K562 (cell line): ENCODE measurements around the gene FMNL3. TPM values are rescaled to one million over a fixed set of nuclear protein-coding genes. Genes with fewer than 3 reads are reported as not detected.
A peak's percentile ranks its signal among the peaks of the same experiment; 100 is the strongest.

Experiments used
- ATF4 ChIP-seq: fragments of 450-650 bp; formaldehyde crosslinking; IDR thresholded peaks from 2 replicates; pipeline ENCODE4 v1.4.0; 2022; ENCODE audit warnings: mild to moderate bottlenecking, moderate library complexity
- CBFB ChIP-seq: sonication (generic); formaldehyde crosslinking; IDR thresholded peaks from 2 replicates; pipeline ENCODE4 v1.4.0; 2020; ENCODE audit warnings: mild to moderate bottlenecking, missing genetic modification reagents
- CEBPG ChIP-seq, 3 experiments: fragments of 200-800 bp in 1 of 3; sonication (Bioruptor generic) in 1 of 3; sonication (generic) in 1 of 3; formaldehyde crosslinking in 1 of 3; IDR thresholded peaks in 2 of 3; conservative IDR thresholded peaks in 1 of 3; 2 replicates each; pipeline versions ENCODE4 v1.6.1 to v1.8.0; 2016 to 2022; ENCODE audit warnings: missing compliant biosample characterization in 2 of 3, missing genetic modification characterization in 2 of 3, mild to moderate bottlenecking in 1 of 3, missing genetic modification reagents in 1 of 3
- FOS ChIP-seq: IDR thresholded peaks from 3 replicates; pipeline ENCODE4 v1.6.1; 2011; ENCODE audit not compliant: insufficient read length; ENCODE audit errors: extremely low read depth
- HIVEP1 ChIP-seq: fragments of 250-450 bp; sonication (Bioruptor Pico); IDR thresholded peaks from 2 replicates; pipeline ENCODE4 v1.4.0; 2020; ENCODE audit warnings: mild to moderate bottlenecking
- KAT7 ChIP-seq: sonication (generic); formaldehyde crosslinking; IDR thresholded peaks from 2 replicates; pipeline ENCODE4 v1.8.0; 2022; ENCODE audit warnings: missing genetic modification reagents, mild to moderate bottlenecking, borderline replicate concordance
- LEF1 ChIP-seq: fragments of 450-650 bp; IDR thresholded peaks from 2 replicates; pipeline ENCODE4 v1.6.1; 2016; ENCODE audit warnings: mild to moderate bottlenecking
- MGA ChIP-seq: fragments of 450-650 bp; IDR thresholded peaks from 2 replicates; pipeline ENCODE4 v1.6.1; 2016; ENCODE audit warnings: mild to moderate bottlenecking, moderate library complexity
- NR2F6 ChIP-seq: fragments of 450-650 bp; formaldehyde crosslinking; IDR thresholded peaks from 2 replicates; pipeline ENCODE4 v1.4.0; 2020; ENCODE audit warnings: mild to moderate bottlenecking
- PPARD ChIP-seq: fragments of 250-450 bp; sonication (Bioruptor Pico); IDR thresholded peaks from 2 replicates; pipeline ENCODE4 v1.8.0; 2022; ENCODE audit warnings: inconsistent platforms, mild to moderate bottlenecking, moderate library complexity
- SIX5 ChIP-seq, 2 experiments: IDR thresholded peaks; 2 replicates each; pipeline ENCODE4 v1.6.1; 2011; ENCODE audit warnings: low read length in 2 of 2, borderline replicate concordance in 1 of 2, low read depth in 1 of 2, mild to moderate bottlenecking in 1 of 2, moderate library complexity in 1 of 2; ENCODE audit not compliant: insufficient read depth in 1 of 2
- SOX6 ChIP-seq: fragments of 450-650 bp; IDR thresholded peaks from 2 replicates; pipeline ENCODE4 v1.6.1; 2014; ENCODE audit warnings: mild to moderate bottlenecking
- TRIM24 ChIP-seq, 2 experiments: fragments of 450-650 bp; IDR thresholded peaks; 2 replicates each; pipeline ENCODE4 v1.6.1; 2016
- polyA plus RNA-seq, 8 experiments: library from polyadenylated mRNA; depleted of rRNA in 4 of 8; stranded (reverse) in 5 of 8; unstranded in 3 of 8; fragments of >200 nt; fragmentation: Nextera tagmentation in 2 of 8; fragmentation: Illumina TruSeq in 1 of 8; extraction: Ambion mirVana in 2 of 8; extraction: Trizol in 1 of 8; gene quantifications; 2 replicates each; pipeline versions ENCODE4 v1.2.1 to v1.2.3, GENCODE V29; 2011 to 2014; ENCODE audit warnings: inconsistent platforms in 1 of 8, missing spikeins in 1 of 8
- total RNA-seq, 7 experiments: library from RNA; depleted of rRNA in 6 of 7; stranded (reverse); fragments of >200 nt in 6 of 7; fragmentation: Illumina TruSeq in 2 of 7; extraction: Trizol in 2 of 7; gene quantifications; 2 replicates each; pipeline versions ENCODE4 v1.2.1 to v1.2.3, GENCODE V29; 2011 to 2021; ENCODE audit warnings: low replicate concordance in 1 of 7
- TF ChIP-seq, protein P1 (sequence below): fragments of 250-450 bp; sonication (Bioruptor Pico); IDR thresholded peaks from 2 replicates; pipeline ENCODE4 v1.9.0; 2021; ENCODE audit warnings: mild to moderate bottlenecking

Gene FMNL3
- total and polyA plus RNA-seq, 9 of the 15 experiments (the other 6 are each of a cell fraction or from before 2014, with no cell fraction given): 0.49 to 14.4 (median 6.8) TPM

DNA sequence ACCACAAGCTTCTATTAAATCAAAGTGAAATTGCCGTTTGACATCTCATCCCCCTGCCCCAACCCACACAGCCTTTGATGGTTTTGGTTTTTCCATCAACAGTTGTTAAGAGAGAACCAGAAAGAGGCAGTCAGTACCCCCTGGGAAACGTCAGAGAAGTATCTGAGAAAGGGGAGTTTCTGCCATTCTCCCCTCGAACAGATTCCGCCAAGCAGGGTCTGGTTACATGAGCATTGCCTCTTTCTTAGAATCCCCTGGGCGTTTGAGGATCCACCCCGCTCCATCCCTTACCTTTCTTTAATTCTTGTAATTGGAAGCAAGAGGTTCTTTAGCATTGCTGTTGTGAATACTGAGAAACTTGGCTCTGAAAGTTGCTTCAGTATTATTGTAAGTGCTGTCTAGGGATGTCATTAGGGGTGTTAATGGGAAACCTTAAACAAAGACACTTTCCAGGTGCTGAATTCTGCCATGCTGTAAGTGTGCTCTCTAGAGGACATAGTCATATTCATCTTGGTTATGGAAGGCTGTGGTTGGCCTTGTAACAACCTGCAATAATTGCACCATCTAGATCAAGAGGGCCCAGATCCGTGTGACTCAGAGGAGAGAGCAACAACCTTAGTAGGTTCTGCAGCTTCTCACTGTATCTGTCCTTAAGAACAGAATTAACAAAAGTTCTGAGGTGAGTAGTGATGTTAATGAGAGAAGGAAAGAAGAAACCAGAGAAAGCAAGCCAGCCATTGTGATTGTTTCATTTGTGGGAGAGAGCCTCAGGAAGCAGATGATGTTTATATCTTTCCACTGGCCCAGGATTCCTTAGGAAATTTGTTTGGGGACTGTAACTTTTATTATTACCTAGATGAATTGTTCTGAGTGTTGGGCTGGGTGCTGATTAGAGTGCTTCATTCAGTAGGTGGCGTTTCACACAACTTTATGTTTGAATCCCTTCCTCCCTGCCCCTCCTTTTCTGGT is 43.1 kb upstream of the FMNL3 start (continued):
- TF ChIP-seq, protein P1, sequence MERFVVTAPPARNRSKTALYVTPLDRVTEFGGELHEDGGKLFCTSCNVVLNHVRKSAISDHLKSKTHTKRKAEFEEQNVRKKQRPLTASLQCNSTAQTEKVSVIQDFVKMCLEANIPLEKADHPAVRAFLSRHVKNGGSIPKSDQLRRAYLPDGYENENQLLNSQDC (CRISPR knock-in tag): no peak
- TF ChIP-seq TRIM24 (IDR thresholded peaks at IDR 0.05) (peak; percentile 57 to 87; a peak in 2 of 4 replicates), MGA (peak; percentile 55), SOX6 (peak; percentile 46; the same call in 1 of the 2 replicates), CEBPG (CRISPR knock-in tag; IDR thresholded peaks at IDR 0.05) (peak; percentile 99), CEBPG (tag; conservative IDR thresholded peaks at IDR 0.05 in 1 of 2, IDR thresholded peaks at IDR 0.05 in 1 of 2) (peak; percentile 96 to 99), HIVEP1 (CRISPR knock-in tag) (no peak), LEF1 (0 out of 2 replicates have a peak, but pooled peaks have one; percentile 35), FOS (peak; percentile 19), PPARD (CRISPR knock-in tag) (no peak), KAT7 (no peak), SIX5 (IDR thresholded peaks at IDR 0.05; ENCODE audit: borderline replicate concordance in 1 of 2, insufficient read depth in 1 of 2, low read depth in 1 of 2, low read length in 2 of 2) (no peak), CBFB (CRISPR knock-in tag) (0 out of 2 replicates have a peak, but pooled peaks have one; percentile 69), ATF4 (CRISPR knock-in tag) (peak; percentile 92), NR2F6 (CRISPR knock-in tag) (no peak)
